GM04504 (cell line): ENCODE data around the gene SUMO3.

Experiments
- DNase-seq: peaks from one replicate; pipeline ENCODE4 v3.0.0-alpha.2; 2012; ENCODE audit warnings: low read depth

SUMO3 gene

DNA sequence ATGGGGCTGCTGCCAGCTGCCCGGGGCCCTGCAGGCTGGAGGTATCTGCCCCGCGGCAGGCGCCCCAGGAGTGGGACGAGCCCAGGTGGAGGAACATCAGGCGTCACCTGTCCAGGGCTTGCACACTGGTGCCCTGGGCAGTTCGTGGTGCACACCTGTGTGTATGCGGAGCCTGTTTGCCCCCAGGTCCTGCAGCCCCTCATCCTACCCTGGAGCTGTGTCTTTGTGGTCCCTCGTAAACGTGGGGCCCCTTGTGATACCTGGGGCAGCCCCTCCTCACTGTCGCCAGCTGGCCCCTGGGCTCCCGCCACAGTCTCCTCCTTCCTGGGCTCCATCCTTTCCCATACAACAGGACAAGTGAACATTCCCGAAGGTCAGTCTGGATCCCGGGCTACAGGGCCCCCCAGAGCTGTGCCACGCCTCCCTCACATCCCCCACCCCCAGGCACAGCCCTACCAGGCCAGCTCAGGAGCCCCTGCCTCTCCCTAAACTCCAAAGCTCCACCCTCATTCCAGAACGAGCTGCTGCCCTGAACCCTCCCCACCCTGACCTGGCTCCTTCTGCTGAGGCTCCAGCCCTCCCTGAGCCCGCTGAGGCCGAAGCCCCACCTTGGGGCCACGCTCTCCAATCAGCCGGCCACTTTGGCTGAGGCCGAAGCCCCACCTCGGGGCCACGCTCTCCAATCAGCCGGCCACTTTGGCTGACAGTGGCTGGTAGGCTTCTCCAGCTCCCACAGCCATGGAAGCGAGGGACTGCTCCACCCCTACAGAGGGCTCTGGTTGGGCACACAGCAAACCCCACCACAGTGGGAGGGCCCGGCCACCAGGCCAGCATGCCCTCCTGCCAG is 58.9 kb downstream of the SUMO3 start:
- DNase-seq: no peak

DNA sequence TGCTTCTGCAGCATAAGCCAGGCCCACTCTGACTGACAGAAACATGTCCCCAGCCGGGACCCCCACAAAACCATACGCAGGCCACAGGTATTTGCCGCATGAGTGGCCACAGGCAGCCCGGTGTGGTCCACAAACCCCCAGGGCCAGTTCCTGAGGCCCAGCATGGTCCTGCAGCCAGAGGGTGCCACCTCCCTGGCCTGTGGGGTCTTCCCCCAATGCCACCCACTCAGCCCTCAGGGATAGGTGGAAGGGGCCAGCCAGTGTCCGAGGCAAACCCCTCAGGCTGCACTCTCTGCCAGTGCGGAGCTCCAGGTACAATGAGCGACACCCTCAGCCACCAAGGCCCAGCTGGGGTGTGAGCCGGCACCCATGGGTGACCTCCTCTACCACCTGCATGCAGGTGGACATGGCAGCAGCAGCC is 59.7 kb downstream of the SUMO3 start:
- DNase-seq: no peak

DNA sequence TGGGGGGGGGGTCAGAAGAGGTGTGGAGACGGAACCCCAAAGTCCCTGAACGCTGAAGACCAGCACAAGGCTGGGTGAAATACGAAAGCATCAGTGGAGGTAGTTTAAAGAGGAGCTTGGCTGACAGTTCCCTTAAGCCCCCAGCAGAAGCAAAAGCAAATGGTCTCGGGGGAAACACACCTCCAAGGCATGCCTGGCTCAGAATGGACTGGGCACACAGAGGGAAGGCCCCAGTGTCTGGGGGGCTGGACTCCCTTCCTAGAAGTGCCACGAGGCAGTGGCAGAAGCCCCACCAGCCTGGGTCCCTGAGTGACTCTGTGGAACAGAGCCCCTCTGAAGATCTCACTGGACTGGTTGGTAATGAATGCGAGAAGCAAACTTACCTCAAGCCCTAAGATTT is 60.1 kb downstream of the SUMO3 start:
- no peak for DNase-seq

DNA sequence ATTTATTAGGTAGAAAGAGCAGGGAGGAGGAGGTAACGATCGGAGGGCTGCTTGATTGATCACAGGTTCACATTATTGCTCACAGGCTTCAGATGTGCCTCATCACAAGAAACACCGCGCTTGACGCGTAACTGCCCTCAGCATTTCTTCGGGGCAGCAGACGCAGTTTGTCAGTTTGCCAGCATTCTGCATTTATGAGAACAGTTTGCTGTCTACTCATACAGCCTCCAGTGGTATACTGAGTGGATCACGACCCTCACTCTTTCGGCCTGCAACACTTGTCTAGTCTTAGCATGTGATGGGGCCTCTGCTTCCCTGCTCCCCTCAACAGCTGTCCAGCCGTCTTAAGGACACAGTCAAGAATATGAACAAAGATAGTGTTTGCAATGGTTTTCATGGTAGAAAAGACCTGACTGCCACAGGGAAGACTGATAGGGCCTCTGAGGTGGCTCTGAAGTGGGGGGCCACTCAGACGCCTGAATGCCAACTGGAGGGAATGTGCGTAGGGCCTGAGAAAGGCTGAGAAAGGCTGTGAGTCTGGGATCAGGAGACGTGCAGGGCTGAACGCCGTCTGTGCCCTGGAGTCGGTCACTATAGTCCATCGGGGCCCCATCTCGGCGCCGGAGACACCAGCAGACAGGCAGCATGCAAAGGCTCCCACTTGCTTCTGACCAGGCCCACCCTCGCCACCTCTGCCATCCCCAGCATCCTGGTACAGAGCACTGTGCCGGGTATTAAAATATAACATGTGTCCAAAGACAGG is 61.3 kb downstream of the SUMO3 start:
- DNase-seq: no peak
